HUES48 (cell line): ENCODE data around the gene OR52B4.
"Not testable (repeated sequence)": the region's sequence is repeated elsewhere in the genome, so short reads cannot be mapped to it uniquely, and the experiment has no call there.

Experiments
- H3K27ac ChIP-seq: one replicate; pipeline ENCODE4 v1.7.0; 2013; ENCODE audit warnings: low read depth, low read length, inconsistent platforms
- H3K27me3 ChIP-seq: 2 replicates; pipeline ENCODE4 v1.6.1; 2013; ENCODE audit warnings: mild to moderate bottlenecking, low read length; ENCODE audit not compliant: control insufficient read depth, insufficient read depth
- H3K36me3 ChIP-seq: 2 replicates; pipeline ENCODE4 v1.6.1; 2013; ENCODE audit warnings: low read length; ENCODE audit not compliant: control insufficient read depth, insufficient read depth
- H3K4me1 ChIP-seq: 2 replicates; pipeline ENCODE4 v1.6.1; 2013; ENCODE audit warnings: mild to moderate bottlenecking, low read length; ENCODE audit not compliant: control insufficient read depth, insufficient read depth
- H3K4me3 ChIP-seq: 2 replicates; pipeline ENCODE4 v1.5.1; 2013; ENCODE audit warnings: mild to moderate bottlenecking, low read depth, low read length
- H3K9ac ChIP-seq: 2 replicates; pipeline ENCODE4 v1.6.1; 2013; ENCODE audit warnings: mild to moderate bottlenecking, low read depth, low read length, moderate library complexity
- H3K9me3 ChIP-seq: 2 replicates; pipeline ENCODE4 v1.6.1; 2013; ENCODE audit warnings: low read length; ENCODE audit not compliant: control insufficient read depth, insufficient read depth

The OR52B4 gene

DNA sequence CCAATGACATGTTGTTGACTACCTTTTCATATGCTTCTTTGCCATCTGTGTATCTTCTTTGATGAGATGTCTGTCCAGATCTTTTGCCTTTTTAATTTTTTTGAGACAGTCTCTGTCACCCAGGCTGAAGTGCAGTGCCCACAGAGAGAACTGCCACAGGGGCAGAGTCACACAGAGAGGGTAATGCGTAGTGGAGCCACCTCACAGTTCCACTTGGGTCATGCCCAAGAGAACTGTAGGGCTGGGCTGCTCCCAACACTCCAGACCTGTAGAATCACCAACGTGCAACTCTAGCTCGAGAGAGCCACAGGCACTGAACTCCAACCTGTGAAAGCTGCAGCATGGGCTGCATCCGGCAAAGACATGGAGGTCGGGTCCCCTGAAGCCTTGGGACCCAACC is 20.0 kb downstream of the OR52B4 start:
- H3K4me1 ChIP-seq, H3K9me3 ChIP-seq, H3K36me3 ChIP-seq, H3K27me3 ChIP-seq, H3K9ac ChIP-seq, H3K4me3 ChIP-seq, H3K27ac ChIP-seq: not testable (repeated sequence)

- H3K4me3 ChIP-seq, H3K9ac ChIP-seq, H3K36me3 ChIP-seq, H3K9me3 ChIP-seq, H3K27ac ChIP-seq, H3K27me3 ChIP-seq, H3K4me1 ChIP-seq: not testable (repeated sequence)
Observed at GRCh38 chr11:4345366-4345765, 22.8 kb downstream of the OR52B4 start.

GRCh38 chr11:4334356-4334755 is 33.8 kb downstream of the OR52B4 start:
- not testable (repeated sequence) for H3K9ac ChIP-seq, H3K4me3 ChIP-seq, H3K27me3 ChIP-seq, H3K9me3 ChIP-seq, H3K27ac ChIP-seq, H3K36me3 ChIP-seq, H3K4me1 ChIP-seq
